ENCODE results near the gene MAMSTR.
"Not testable (repeated sequence)": the region's sequence is repeated elsewhere in the genome, so short reads cannot be mapped to it uniquely, and the experiment has no call there.

MAMSTR gene

DNA sequence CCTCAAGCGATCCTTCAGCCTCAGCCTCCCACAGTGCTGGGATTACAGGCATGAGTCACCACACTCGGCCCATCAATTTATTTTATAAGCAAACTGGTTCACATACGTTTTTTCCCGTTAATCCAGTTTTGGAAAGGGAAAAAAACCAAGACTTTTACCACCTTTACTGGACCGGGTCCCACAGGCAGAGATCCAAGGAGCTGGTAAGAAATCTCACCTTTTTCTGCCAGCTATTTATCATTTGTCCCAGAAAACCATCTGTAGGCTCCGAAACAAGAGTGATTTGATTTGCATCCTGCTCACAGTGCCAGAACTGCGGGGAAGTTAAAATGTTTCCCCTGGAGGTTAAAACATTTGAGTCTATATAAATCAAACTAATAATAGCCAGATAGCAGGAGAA lies 30.1 kb downstream of the MAMSTR start:
- no peak for DNase-seq (ENCODE audit: low read depth in 2 of 3, low spot score in 1 of 3)

DNA sequence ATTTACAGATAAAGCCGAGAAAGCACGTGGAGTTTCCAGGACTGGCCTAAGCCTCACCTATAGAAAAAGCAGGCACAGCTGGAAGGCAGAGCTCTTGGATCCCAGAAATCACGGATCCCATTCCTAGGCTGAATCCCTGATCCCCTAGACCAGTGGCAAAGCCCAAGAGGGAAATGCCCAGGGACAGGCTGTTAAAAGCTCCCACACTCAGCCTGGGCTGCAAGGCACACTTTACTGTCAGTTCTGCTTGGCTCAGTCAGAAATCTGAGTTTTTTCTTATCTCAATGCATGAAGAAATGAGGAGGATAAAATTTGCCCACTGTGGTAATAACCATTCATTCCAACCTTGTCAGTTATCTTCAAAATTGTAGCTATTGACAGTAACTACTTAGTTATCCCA lies 31.7 kb downstream of the MAMSTR start:
- DNase-seq (ENCODE audit: low read depth in 2 of 3, low spot score in 1 of 3) = no peak

GRCh38 chr19:48686637-48687036 lies 32.9 kb downstream of the MAMSTR start:
- DNase-seq (ENCODE audit: low read depth in 2 of 3, low spot score in 1 of 3) = not testable (repeated sequence)

DNA sequence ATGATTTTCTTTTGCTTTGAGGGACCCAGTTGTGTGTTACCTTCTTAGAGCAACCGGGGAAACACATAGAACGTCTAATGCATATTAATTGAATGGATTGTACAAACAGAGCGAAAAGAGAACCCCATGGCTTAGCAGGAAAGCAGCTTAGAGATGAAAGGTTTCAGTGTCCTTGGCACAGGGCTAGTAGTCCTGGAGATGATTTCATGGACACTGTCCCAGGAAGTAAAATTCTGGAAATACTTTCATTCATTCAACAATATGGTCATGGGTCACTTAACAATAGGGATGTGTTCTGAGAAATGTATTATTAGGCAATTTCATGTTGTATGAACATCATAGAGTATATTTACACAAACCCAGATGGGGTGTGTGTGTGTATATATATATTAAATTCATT lies 33.4 kb downstream of the MAMSTR start:
- DNase-seq (ENCODE audit: low read depth in 2 of 3, low spot score in 1 of 3) = no peak

- DNase-seq (ENCODE audit: low read depth in 2 of 3, low spot score in 1 of 3) = no peak
Measured at GRCh38 chr19:48685583-48685982, 33.9 kb downstream of the MAMSTR start.

DNA sequence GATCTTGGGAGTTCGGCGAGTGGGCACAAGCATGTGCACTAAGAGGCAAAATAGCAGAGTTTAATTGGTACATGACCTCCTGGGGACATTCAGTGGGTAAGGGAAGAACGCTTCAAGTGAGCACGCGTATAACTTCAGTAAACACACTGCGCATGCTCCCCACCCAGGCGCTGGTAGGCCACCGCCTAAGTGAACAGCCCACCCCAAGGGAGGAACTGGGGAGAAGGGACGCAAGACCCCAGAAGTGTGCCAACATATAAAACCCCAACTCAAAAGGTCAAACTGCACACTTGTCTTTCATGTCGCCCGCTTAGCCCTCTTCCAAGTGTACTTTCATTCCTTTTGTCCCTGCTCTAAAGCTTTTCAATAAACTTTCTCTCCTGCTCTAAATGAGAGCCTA lies 36.2 kb downstream of the MAMSTR start:
- DNase-seq (ENCODE audit: low read depth in 2 of 3, low spot score in 1 of 3) = peak in 1 of 3 donors; percentile 20

DNA sequence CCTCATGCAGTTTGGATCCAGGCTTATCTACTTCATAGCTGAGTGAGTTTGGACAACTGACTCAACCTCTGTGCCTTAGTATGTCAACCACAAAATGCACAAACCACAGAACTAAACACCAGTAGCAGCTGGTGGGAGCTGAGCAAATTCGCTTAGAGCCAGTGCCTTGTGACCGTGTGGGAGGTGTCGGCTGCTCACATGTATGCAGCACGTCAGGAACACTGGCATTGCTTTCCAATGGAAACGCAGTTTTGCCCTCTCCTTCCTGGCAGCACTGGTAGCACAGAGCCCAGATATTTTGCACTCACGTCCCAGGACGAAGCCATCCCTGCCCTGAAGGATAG lies 38.4 kb downstream of the MAMSTR start:
- no peak for DNase-seq (ENCODE audit: low read depth in 2 of 3, low spot score in 1 of 3)

DNA sequence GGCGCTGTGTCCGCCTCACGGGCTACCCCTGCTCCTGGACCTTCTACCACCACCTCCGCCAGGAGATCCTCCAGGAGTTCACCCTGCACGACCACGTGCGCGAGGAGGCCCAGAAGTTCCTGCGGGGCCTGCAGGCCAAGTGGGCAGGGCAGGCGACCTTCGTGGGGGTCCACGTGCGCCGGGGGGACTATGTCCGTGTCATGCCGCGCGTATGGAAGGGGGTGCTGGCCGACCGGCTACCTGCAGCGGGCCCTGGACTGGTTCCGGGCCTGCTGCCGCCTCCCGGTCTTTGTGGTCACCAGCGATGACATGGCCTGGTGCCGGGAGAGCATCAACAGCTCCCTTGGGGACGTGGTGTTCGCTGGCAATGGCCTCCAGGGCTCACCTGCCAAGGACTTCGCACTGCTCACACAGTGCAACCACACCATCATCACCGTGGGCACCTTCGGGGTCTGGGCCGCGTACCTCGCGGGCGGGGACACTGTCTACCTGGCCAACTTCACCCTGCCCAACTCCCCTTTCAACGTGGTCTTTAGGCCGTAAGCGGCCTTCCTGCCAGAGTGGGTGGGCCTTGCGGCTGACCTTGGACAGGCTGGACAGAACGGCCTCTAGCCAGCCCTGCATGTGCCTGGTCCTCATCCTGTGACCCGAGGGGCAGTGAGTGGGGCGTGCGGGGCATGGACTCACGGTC lies 38.9 kb downstream of the MAMSTR start:
- no peak for DNase-seq (ENCODE audit: low read depth in 2 of 3, low spot score in 1 of 3)

- DNase-seq (ENCODE audit: low read depth in 2 of 3, low spot score in 1 of 3) = not testable (repeated sequence)
Measured at GRCh38 chr19:48680006-48680405, 39.5 kb downstream of the MAMSTR start.

- DNase-seq (ENCODE audit: low read depth in 2 of 3, low spot score in 1 of 3) = no peak
Measured at GRCh38 chr19:48678201-48678600, 41.3 kb downstream of the MAMSTR start.

DNA sequence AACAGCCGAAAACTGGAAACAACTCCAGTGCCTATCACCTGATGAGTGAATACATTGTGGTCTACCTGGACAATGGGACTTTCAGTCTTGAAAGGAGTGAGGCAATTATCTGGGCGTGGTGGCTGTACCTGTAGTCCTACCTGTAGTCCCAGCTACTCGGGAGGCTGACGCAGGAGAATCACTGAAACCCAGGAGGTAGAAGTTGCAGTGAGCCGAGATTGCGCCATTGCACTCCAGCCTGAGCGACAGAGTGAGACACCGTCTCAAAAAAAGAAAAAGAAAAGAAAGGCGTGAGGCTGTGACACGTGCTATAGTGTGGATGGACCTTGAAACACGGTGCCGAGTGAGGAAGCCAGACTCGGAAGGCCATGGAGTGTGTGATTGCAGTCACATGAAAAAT lies 42.6 kb downstream of the MAMSTR start:
- DNase-seq (ENCODE audit: low read depth in 2 of 3, low spot score in 1 of 3) = no peak

DNA sequence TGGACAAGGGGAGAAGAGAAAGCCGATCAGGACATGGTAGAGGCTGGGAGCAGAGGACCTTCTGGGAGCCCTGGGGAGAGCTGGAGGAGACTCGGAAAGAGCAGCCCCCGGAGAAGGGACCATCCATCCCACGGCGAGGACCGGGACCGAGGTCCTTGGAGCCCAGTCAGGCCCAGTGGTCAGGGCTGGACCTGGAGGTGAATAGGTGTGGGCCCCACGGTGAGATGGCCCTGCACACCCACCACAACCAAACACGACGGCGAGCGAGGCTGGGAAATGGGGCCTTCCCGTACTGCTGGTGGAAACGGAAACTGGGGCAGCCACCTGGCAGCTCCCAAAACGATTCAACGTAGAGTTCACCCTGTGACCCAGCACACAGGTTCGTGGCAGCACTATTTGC lies 43.0 kb downstream of the MAMSTR start:
- DNase-seq (ENCODE audit: low read depth in 2 of 3, low spot score in 1 of 3) = no peak

- DNase-seq (ENCODE audit: low read depth in 2 of 3, low spot score in 1 of 3) = peak; percentile 63 to 82 (median 69)
Measured at GRCh38 chr19:48674921-48675824, 44.4 kb downstream of the MAMSTR start.

DNA sequence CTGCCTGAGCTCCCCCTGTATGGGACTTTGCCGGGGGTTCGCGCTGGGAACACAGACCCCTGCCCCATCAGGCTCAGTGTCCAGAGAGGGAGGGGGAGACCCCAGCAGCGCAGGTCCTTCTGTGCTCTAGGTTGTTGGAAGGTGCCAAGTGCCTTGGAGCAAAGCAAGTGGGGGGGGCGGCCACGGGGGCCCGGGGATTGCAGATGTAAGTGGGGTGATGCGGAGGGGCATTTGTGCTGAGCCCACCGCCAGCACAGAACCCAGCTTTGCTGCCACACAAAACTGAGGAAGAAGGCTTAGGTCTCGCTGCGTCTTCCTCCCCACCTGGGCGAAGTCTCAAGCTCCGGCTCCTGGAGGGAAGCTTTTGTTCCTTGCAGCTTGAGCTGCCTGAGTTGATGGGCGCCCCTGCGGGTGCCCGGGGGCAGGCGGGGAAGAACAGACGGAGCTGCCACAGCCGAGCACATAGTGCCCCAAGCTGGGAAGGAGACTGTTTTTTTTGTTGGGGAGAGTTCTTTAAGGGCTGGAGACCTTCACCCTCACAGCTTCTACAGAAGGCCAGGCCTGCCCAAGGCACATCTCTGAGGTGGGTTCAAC lies 45.2 kb downstream of the MAMSTR start:
- DNase-seq (ENCODE audit: low read depth in 2 of 3, low spot score in 1 of 3) = no peak

GRCh38 chr19:48673436-48674100 lies 46.0 kb downstream of the MAMSTR start:
- no peak for DNase-seq (ENCODE audit: low read depth in 2 of 3, low spot score in 1 of 3)

DNA sequence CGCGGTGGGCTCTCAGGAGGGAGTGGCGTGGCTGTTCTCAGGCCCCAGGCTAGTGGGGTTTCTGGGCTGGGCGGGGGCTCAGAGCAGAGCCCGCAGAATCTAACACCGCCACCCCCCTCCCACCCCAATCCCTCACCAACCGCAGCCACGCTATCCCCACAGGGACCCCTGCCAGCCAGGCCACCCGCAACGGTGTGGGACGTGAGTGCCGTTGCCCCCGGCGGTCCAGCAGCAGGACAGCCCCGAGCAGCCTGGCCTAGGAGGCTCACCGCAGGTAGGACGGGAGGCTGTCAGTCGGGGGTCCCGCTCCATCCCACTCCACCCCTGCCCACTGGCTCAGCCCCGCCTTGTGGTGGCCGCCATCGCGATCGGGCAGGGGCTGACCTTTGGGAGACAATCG lies 46.5 kb downstream of the MAMSTR start, which contains the start of gene NTN5:
Gene NTN5 (minus strand): TSS at position 24 of the 400 bp plus-strand sequence. CDS start 2,031 bp downstream, outside the sequence.
- DNase-seq (ENCODE audit: low read depth in 2 of 3, low spot score in 1 of 3) = no peak

GRCh38 chr19:48671446-48671995 lies 48.0 kb downstream of the MAMSTR start:
- DNase-seq (ENCODE audit: low read depth in 2 of 3, low spot score in 1 of 3) = no peak

DNA sequence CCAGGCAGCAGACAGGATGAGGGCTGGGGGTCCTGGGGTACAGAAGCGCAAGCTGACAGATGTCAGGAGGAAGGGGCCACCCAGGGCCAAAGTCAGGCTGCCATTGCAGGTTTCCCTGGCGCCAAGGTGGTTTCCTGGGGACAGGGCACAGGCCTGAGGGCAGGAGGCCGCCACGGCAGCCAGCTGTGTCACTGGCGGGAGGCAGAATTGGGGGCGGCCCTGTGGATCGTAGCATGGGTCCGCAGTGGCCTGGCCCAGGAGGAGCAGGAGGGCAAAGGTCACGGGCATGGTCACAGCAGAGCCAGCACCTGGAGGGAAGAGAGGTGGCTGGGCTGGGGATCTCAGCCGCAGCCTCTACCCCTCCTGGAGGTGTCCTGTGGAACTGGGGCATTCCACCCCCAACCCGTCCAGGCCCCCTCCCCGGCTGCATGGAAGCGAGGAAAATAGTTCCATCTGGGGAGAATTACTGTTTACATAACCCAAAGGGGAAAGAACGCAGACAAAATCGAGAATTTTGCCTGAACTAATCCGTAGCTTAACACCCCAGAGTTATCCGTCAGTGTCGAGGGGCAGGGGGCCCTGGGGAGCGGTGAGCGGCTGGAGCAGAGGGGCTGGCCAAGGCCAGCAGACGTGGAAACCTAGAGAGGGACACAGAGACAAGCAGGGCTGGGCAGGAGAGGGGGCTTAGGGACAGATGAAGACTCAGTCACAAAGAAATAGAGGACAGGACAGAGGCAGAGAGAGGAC lies 48.7 kb downstream of the MAMSTR start:
- DNase-seq (ENCODE audit: low read depth in 2 of 3, low spot score in 1 of 3) = no peak

DNA sequence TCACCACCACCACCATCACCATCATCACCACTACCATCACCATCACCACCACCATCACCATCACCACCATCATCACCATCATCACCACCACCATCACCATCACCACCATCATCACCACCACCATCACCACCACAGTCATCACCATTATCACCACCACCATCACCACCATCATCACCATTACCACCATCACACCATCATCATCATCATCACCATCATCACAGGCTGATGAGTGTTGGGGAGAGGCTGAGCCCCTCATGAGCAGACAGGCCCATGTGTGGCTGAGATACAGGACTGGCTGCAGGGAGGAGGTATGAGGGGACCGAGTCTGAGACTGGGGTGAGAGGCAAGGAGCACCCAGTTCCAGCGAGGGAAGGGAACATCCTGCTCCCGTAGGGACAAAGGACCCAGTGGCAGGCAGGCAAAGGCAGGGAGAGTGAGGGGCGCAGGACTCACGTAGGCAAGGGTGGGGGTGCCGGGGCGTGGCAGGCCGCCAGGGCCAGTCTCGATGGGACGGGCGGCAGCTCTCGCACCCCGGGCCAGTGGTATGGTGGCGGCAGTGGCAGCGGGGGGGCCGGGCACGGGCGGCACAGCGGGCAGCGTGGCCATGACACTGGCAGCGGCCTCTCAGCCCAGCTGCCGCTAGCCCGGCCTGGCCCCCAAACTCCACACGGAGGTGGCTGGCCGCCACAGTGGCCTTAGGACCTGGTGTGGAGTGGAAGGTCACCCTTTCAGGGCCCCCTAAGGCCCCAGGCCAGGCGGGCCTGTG lies 49.4 kb downstream of the MAMSTR start:
- no peak for DNase-seq (ENCODE audit: low read depth in 2 of 3, low spot score in 1 of 3)

GRCh38 chr19:48668761-48669160 lies 50.8 kb downstream of the MAMSTR start:
- DNase-seq (ENCODE audit: low read depth in 2 of 3, low spot score in 1 of 3) = no peak
